ENCODE measurements around the gene MRTFA.
A peak's percentile ranks its signal among the peaks of the same experiment; 100 is the strongest.
"Not testable (repeated sequence)": the region's sequence is repeated elsewhere in the genome, so short reads cannot be mapped to it uniquely, and the experiment has no call there.

Gene MRTFA

GRCh38 chr22:40656651-40657050 is 20.1 kb upstream of the MRTFA start:
- not testable (repeated sequence) for DNase-seq

DNA sequence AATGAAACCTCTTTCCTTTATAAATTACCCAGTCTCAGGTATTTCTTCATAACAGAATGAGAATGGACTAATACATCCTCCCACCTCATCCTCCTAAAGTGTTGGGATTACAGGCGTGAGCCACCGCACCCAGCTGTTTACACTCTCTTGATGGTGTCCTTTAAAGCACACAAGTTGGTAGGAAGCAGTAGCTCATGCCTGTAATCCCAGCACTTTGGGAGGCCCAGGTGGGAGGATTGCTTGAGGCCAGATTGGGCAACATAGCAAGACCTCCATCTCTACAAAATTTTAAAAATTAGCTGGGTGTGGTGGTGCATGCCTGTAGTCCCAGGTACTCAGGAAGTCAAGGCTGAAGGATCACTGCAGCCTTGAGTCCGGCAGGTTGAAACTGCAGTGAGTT is 19.4 kb upstream of the MRTFA start:
- not testable (repeated sequence) for DNase-seq

DNA sequence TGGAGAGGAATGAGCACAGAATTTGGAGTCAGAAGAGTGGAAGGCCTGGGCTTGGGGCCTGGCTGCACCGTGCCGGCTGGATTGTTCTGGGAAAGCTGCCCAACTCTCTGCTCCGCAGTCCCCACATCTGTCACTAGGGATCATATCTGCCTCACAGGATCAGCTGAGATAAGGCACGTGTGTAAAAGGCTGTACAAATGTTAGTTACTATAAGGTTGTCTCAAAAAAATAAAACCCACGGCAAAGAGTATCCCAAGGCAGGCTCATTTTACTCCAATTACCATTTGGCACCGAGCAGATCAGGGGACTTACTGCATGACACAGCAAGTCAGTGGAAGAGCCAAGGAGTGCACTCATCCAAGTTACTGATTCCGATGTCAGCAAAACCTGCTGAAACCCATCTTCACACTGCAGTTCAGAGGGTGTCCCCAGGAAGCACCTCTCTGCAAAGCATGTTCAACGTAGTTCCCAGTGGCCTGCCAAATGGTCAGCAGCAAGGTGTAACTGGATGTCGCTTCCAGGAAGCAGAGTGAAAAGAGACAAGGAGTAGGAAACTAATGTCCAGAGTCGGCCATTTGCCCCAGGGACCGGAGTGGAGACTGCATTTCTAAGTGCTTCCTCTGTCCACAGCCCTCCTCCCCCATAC is 18.1 kb upstream of the MRTFA start:
- DNase-seq = peak; percentile 74

DNA sequence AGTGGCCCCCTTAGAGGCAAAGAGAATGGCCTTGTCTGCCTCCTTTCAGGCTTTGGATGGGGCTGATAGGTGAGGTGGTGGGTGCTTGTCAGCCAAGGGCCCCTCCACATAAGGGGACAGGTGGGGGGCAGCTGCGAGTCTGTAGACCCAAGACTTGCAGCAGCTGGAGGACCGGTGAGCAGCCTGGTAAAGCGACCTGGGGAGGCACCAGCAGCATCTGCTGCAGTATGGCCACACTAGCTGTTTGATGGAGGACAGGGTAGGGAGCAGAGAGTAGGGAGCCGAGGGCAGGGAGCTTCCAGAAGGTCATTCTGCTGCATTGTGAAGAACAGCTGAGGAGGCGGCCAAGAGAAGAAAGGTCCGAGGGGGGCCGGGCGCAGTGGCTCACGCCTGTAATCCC is 16.8 kb upstream of the MRTFA start:
- DNase-seq = no peak

- DNase-seq = peak; percentile 97
Observed at GRCh38 chr22:40651563-40652501, 15.3 kb upstream of the MRTFA start.

DNA sequence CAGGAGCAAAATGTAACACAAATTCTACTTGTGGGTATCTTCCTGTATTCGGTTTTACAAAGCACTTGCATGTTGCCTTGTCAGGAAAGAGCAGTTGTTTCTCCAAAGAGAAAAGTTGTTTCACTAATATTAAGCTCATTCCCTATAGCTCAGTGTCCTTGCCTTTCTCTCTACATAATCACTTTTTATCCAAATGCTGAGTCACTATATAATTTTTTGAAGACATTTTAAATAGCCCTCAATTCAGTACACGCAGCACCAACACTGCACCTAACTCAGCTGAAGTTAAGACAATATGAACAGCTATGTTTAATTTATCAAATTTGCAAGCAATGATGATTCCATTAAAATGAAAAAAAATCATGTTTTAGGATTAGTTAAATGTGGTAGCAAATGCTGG is 14.5 kb upstream of the MRTFA start:
- no peak for DNase-seq

DNA sequence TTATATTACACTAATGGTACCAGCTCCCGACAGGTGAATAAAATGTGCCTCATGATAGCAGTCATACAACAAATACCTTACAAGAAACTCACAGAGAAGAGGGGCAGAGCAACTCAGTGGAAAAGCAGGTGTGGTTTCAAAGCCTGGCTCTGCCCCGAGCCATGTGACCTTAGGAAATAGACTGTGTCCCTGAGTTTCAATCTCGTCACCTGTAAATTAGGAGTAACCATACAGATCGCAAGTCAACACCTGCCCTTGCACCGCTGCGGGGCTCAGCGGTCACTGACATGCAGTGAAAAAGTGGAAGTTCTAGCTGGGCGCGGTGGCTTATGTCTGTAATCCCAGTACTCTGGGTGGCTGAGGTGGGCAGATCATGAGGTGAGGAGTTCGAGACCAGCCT is 11.9 kb upstream of the MRTFA start:
- no peak for DNase-seq

- no peak for DNase-seq
Observed at GRCh38 chr22:40645579-40646197, 9.2 kb upstream of the MRTFA start.

- DNase-seq = no peak
Observed at GRCh38 chr22:40642316-40642715, 5.8 kb upstream of the MRTFA start.

GRCh38 chr22:40641269-40641668 is 4.8 kb upstream of the MRTFA start:
- DNase-seq = no peak

DNA sequence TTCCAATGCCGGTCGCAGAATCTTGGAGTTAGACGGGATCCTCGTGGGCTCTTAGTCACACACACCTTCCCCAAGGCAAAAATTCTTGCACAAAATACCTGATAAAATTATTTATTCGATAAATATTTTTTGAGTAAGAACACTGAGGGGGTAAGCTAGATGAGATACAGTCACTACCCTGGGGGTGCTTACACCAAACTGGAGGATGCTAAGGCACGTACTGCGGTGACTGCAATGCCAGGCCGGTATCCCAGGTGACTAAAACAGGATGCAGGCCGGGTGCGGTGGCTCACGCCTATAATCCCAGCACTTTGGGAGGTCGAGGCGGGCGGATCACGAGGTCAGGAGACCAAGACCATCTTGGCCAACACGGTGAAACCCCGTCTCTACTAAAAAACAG is 1.7 kb upstream of the MRTFA start:
- DNase-seq = no peak

GRCh38 chr22:40637183-40638150 is 948 bp upstream of the MRTFA start:
- peak; percentile 57 for DNase-seq

- DNase-seq = no peak
Observed at GRCh38 chr22:40635940-40636379, 559 bp downstream of the MRTFA start.

- no peak for DNase-seq
Observed at GRCh38 chr22:40635043-40635939, 1.2 kb downstream of the MRTFA start.

- no peak for DNase-seq
Observed at GRCh38 chr22:40634119-40634903, 2.2 kb downstream of the MRTFA start.

DNA sequence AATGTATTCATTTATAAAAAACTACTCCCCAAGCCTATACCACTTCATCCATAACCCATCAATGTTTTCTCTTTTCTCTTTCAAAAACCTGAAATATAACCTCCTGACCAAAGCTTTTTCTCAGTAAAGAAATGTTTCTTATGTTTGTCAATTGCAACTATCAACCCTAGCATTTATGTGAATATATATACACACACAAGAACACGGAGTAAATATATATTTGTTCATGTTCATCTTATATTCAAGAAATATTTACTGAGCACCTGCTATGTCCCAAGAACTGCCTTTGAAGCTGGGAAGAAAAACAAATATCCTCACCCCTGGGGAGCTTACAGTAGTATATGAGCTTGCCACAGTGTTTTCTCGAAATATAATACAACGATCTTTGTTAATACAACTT is 3.5 kb downstream of the MRTFA start:
- DNase-seq = no peak

GRCh38 chr22:40631925-40632324 is 4.6 kb downstream of the MRTFA start:
- DNase-seq = no peak

GRCh38 chr22:40628354-40629042 is 8.0 kb downstream of the MRTFA start:
- DNase-seq = no peak

DNA sequence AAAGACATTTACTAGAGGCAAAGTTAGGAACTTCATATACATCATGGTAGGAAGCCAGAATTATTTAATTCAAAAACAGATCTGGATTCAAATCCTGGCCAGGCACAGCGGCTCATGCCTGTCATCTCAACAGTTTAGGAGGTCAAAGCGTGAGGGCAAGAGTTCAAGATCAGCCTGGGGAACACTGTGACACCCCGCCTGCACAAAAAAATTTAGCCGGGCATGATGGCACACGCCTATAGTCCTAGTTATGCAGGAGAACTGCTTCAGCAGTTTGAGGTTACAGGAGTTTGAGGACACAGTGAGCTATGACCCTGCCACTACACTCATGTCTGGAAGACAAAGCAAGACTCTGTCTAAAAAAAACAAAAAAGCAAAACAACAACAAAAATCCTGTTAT is 8.9 kb downstream of the MRTFA start:
- DNase-seq = no peak

DNA sequence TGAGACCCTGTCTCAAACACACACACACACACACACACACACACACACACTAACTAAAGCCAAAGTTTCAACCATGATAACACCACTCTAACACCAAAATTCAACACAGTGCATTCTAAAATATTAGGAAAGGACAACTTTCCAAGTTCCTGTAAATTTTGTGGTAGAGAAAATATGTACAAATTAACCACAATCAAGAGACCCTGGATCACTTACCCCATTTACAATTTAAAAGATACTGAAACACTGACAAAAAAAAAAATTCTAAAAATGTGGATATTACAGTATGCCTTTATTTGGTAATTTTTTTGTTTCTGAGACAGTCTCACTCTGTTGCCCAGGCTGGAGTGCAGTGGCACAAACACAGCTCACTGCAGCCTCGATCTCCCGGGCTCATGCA is 9.7 kb downstream of the MRTFA start:
- DNase-seq = no peak

All from hematopoietic multipotent progenitor cell treated with erythropoietin and hydrocortisone succinate and interleukin-3 and kit ligand, for 6 days (in vitro differentiated cells).